ENCODE results near the gene ZBTB16. TPM values are rescaled to one million over a fixed set of nuclear protein-coding genes. Genes with fewer than 3 reads are reported as not detected.

Gene ZBTB16
- total RNA-seq, 1 experiment from 2014 or later, result 0.44 TPM

- H3K79me2 ChIP-seq (ENCODE audit: low read depth), result no peaks in the 10 kb centered on the region
- H3F3A ChIP-seq (ENCODE audit: insufficient read depth, low read depth), result no peaks in the 10 kb centered on the region
- DNase-seq, result no peak
- no TSS peak for BruUV-seq (replicated peaks)
- H3K4me2 ChIP-seq, result no peak overlapping the region
- no peak overlapping the region for H2AFZ ChIP-seq
- H3K9me3 ChIP-seq (ENCODE audit: insufficient read depth, low read depth), result no peaks in the 10 kb centered on the region
- intact Hi-C loops (cut with micrococcal nuclease; ENCODE audit: unreplicated experiment), result no loop called here
- ChIA-PET CTCF (interaction anchor here (0.7 kb wide), 1 partner anchor 97 kb away, joined by 3 read pairs; no protein-coding TSS in a partner anchor), POLR2A (ENCODE audit: unreplicated experiment) (no interaction called here)
- no peaks in the 10 kb centered on the region for H3K36me3 ChIP-seq (ENCODE audit: low read depth)
- H3K4me1 ChIP-seq (replicated peaks; ENCODE audit: insufficient read depth), result no peaks in the 10 kb centered on the region
- H3K27ac ChIP-seq, result no peak overlapping the region
- no peaks in the 10 kb centered on the region for H4K20me1 ChIP-seq (ENCODE audit: insufficient read depth)
- no peak overlapping the region for H3K4me3 ChIP-seq
- H3K27me3 ChIP-seq (ENCODE audit: insufficient read depth, low read depth), result peaks cover 85% of the 10 kb centered on the region
- TF ChIP-seq CTCF (conservative IDR thresholded peaks at IDR 0.05) (no peak), EZH2 (IDR thresholded peaks at IDR 0.05; ENCODE audit: low read depth) (no peak)
- H3K9me2 ChIP-seq (ENCODE audit: insufficient read depth), result no peaks in the 10 kb centered on the region
Measured at GRCh38 chr11:114232400-114233059, 173.0 kb downstream of the ZBTB16 start.

- Histone ChIP-seq H3K4me2 (no peak overlapping the region), H3K9me3 (ENCODE audit: insufficient read depth, low read depth) (no peaks in the 10 kb centered on the region), H3F3A (ENCODE audit: insufficient read depth, low read depth) (no peaks in the 10 kb centered on the region), H3K4me3 (no peak overlapping the region), H3K36me3 (ENCODE audit: low read depth) (no peaks in the 10 kb centered on the region), H3K4me1 (replicated peaks; ENCODE audit: insufficient read depth) (no peaks in the 10 kb centered on the region), H3K27ac (no peak overlapping the region), H2AFZ (no peak overlapping the region), H3K79me2 (ENCODE audit: low read depth) (no peaks in the 10 kb centered on the region), H4K20me1 (ENCODE audit: insufficient read depth) (no peaks in the 10 kb centered on the region), H3K27me3 (ENCODE audit: insufficient read depth, low read depth) (peaks cover 84% of the 10 kb centered on the region), H3K9me2 (ENCODE audit: insufficient read depth) (no peaks in the 10 kb centered on the region)
- no peak for TF ChIP-seq EZH2 (IDR thresholded peaks at IDR 0.05; ENCODE audit: low read depth)
- TF ChIP-seq CTCF (conservative IDR thresholded peaks at IDR 0.05), result no peak
- POLR2A ChIA-PET (ENCODE audit: unreplicated experiment), result no interaction called here
- intact Hi-C loops (cut with micrococcal nuclease; ENCODE audit: unreplicated experiment), result no loop called here
- no TSS peak for BruUV-seq (replicated peaks)
- CTCF ChIA-PET, result no interaction called here
- no peak for DNase-seq
Measured at GRCh38 chr11:114233755-114234154, 174.2 kb downstream of the ZBTB16 start.

DNA sequence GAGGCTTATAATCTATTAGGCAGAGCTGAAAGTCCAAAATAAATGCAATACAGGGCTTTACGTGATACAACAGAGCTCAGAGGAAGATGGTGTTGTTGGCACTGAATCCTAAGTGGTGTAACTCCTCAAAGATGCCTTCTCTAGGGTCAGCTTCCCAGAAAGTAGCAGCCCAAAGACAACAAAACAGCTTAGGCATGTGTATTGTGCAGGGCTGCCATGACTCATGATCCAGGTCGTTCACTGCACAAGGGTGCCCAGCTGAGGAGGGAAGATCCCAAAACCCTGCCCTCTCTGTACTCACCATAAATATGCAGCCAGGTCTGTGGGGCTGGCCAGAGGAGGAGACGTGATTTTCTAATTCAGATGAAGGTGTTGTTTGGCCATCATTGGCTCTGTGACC lies 177.3 kb downstream of the ZBTB16 start:
- H3K9me2 ChIP-seq (ENCODE audit: insufficient read depth), result no peaks in the 10 kb centered on the region
- TF ChIP-seq EZH2 (IDR thresholded peaks at IDR 0.05; ENCODE audit: low read depth) (no peak), CTCF (conservative IDR thresholded peaks at IDR 0.05) (no peak)
- H4K20me1 ChIP-seq (ENCODE audit: insufficient read depth), result no peaks in the 10 kb centered on the region; the same call in 1 of the 2 replicates
- no peak overlapping the region for H3K4me2 ChIP-seq
- no peaks in the 10 kb centered on the region for H3K9me3 ChIP-seq (ENCODE audit: insufficient read depth, low read depth)
- no peak overlapping the region for H3K4me3 ChIP-seq
- DNase-seq, result no peak
- no peaks in the 10 kb centered on the region for H3F3A ChIP-seq (ENCODE audit: insufficient read depth, low read depth)
- H3K4me1 ChIP-seq (replicated peaks; ENCODE audit: insufficient read depth), result no peaks in the 10 kb centered on the region
- intact Hi-C loops (cut with micrococcal nuclease; ENCODE audit: unreplicated experiment), result no loop called here
- H3K27ac ChIP-seq, result no peak overlapping the region
- H3K36me3 ChIP-seq (ENCODE audit: low read depth), result no peaks in the 10 kb centered on the region
- ChIA-PET CTCF (no interaction called here), POLR2A (ENCODE audit: unreplicated experiment) (no interaction called here)
- H3K79me2 ChIP-seq (ENCODE audit: low read depth), result no peaks in the 10 kb centered on the region
- no peak overlapping the region for H2AFZ ChIP-seq
- H3K27me3 ChIP-seq (ENCODE audit: insufficient read depth, low read depth), result peaks cover 86% of the 10 kb centered on the region
- no TSS peak for BruUV-seq (replicated peaks)
